Inflammatory macrophage treated with lipopolysaccharide for 4 hours (primary cell): ENCODE data around the gene ZNF525.
"Not testable (repeated sequence)": the region's sequence is repeated elsewhere in the genome, so short reads cannot be mapped to it uniquely, and the experiment has no call there.

Experiments
- DNase-seq: peaks from one replicate; pipeline ENCODE4 v3.0.0-alpha.2; 2020

The ZNF525 gene

GRCh38 chr19:53395840-53396524 is 30.5 kb downstream of the ZNF525 start:
- not testable (repeated sequence) for DNase-seq

- DNase-seq = no peak
Observed at GRCh38 chr19:53396525-53396868, 31.0 kb downstream of the ZNF525 start.

GRCh38 chr19:53397918-53398317 is 32.4 kb downstream of the ZNF525 start:
- not testable (repeated sequence) for DNase-seq

GRCh38 chr19:53409505-53410204 is 44.1 kb downstream of the ZNF525 start:
- no peak for DNase-seq

GRCh38 chr19:53420520-53421315 is 55.2 kb downstream of the ZNF525 start:
- DNase-seq = not testable (repeated sequence)

GRCh38 chr19:53422551-53422950 is 57.0 kb downstream of the ZNF525 start:
- DNase-seq = no peak

- not testable (repeated sequence) for DNase-seq
Observed at GRCh38 chr19:53423074-53423473, 57.6 kb downstream of the ZNF525 start.

- DNase-seq = not testable (repeated sequence)
Observed at GRCh38 chr19:53423680-53424079, 58.2 kb downstream of the ZNF525 start.

GRCh38 chr19:53424968-53425597 is 59.6 kb downstream of the ZNF525 start:
- peak; percentile 72 for DNase-seq

- DNase-seq = peak; percentile 94
Observed at GRCh38 chr19:53431399-53432087, 66.0 kb downstream of the ZNF525 start, which contains the start of gene ZNF761. Gene ZNF761 (plus strand): TSS chr19:53431984. CDS start chr19:53447269, 15,285 bp downstream.

GRCh38 chr19:53432088-53432661 is 66.7 kb downstream of the ZNF525 start:
- peak; percentile 18 for DNase-seq
